GM12801 (cell line): ENCODE results near the gene NMS.

Experiments used
- TF ChIP-seq, protein P1 (sequence below): IDR thresholded peaks from one replicate; pipeline ENCODE4 v1.5.1; 2011; ENCODE audit warnings: control low read depth; ENCODE audit not compliant: insufficient read length; ENCODE audit errors: extremely low read depth

Gene NMS

GRCh38 chr2:100494712-100495111, 24.4 kb downstream of the NMS start:
- TF ChIP-seq, protein P1, sequence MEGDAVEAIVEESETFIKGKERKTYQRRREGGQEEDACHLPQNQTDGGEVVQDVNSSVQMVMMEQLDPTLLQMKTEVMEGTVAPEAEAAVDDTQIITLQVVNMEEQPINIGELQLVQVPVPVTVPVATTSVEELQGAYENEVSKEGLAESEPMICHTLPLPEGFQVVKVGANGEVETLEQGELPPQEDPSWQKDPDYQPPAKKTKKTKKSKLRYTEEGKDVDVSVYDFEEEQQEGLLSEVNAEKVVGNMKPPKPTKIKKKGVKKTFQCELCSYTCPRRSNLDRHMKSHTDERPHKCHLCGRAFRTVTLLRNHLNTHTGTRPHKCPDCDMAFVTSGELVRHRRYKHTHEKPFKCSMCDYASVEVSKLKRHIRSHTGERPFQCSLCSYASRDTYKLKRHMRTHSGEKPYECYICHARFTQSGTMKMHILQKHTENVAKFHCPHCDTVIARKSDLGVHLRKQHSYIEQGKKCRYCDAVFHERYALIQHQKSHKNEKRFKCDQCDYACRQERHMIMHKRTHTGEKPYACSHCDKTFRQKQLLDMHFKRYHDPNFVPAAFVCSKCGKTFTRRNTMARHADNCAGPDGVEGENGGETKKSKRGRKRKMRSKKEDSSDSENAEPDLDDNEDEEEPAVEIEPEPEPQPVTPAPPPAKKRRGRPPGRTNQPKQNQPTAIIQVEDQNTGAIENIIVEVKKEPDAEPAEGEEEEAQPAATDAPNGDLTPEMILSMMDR: no peak

DNA sequence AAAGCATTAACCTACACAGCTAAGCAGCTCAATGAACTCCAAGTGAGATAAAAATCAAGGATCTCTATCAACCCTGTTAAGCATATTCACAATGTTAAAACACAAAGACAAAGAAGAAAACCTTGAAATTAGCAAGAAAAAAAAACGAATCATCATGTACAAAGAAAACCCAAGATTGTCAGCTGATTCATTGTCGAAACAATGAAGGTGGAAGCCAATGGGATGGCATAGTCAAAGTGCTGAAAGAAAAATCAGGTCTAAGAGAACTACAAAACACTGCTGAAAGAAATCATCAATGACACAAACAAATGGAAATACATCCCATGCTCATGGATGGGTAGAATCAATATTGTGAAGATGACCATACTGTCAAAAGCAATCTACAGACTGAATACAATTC, 32.5 kb downstream of the NMS start:
- TF ChIP-seq, protein P1: no peak

GRCh38 chr2:100504542-100504941, 34.3 kb downstream of the NMS start:
- TF ChIP-seq, protein P1: no peak

DNA sequence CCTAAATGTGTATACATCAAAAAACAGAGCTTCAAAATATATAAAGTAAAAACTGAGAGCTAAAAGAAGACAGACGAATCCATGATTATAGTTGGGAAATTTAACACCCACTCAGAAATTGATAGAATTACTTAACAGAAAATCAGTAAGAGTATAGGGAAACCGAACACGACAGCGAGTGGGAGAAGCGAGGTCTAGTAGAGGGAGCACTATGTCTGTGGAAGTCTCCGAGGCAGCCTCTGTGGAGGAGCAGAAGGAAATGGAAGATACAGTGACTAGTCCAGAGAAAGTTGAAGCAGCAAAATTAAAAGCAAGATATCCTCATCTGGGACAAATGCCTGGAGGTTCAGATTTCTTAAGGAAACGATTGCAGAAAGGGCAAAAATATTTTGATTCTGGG, 38.8 kb downstream of the NMS start:
- TF ChIP-seq, protein P1: no peak

GRCh38 chr2:100513650-100514049, 43.4 kb downstream of the NMS start:
- TF ChIP-seq, protein P1: no peak

- TF ChIP-seq, protein P1: no peak
Measured at GRCh38 chr2:100517556-100517955, 47.3 kb downstream of the NMS start.

DNA sequence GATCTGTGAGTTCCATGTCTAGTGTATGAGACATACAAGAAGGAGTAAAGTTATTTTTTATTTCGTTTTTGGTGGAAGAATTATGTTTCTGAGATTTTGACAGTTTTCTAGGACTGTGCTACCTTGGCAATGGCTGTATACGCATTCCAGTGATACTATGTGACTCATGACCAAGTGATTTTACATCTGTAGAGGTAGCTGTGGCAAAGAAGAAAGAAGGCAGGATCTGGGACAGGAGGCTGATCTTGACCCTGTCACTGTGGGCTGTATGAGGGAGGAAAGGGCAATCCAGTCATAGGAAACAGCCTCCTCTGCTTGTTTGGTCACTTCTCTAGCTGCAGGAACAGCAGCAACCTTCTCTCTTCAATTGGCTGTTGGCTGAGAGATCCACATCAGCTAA, 48.5 kb downstream of the NMS start:
- TF ChIP-seq, protein P1: no peak

DNA sequence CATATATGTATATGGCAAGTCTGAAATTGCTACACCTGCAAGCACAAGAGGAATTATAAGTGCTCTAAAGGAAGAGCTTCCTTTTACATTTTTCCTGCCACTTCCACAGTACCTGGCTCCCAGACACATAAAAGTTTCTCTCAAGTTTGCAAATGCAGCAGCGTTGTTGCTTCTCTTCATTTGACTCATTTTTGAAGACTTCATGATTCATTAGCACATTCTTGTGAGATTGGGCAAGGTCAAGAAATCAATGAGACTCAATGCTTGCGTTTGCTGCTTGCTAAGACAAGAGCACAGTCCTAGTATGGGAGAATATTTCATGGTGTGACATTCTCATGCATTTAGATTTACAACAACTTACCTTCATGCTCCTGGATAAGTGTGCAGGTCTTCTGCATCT, 49.9 kb downstream of the NMS start:
- TF ChIP-seq, protein P1: no peak
